Prostate gland (tissue), 2 donors: ENCODE results near the gene FKBP7. TPM values are rescaled to one million over a fixed set of nuclear protein-coding genes. Genes with fewer than 3 reads are reported as not detected.
"Not testable (repeated sequence)": the region's sequence is repeated elsewhere in the genome, so short reads cannot be mapped to it uniquely, and the experiment has no call there.

Source experiments
- DNase-seq: peaks from one replicate; pipeline ENCODE4 v3.0.0-alpha.2; 2019; ENCODE audit warnings: low spot score
- H3K27ac ChIP-seq, 2 donors: fragments of 200-600 bp; sonication (generic); 2 replicates each; pipeline ENCODE4 v1.5.1; 2017 to 2019
- H3K27me3 ChIP-seq: fragments of 200-600 bp; sonication (generic); replicated peaks from 2 replicates; pipeline ENCODE4 v1.5.1; 2019; ENCODE audit not compliant: insufficient read depth
- H3K36me3 ChIP-seq, 2 donors: fragments of 200-600 bp; sonication (generic); 1 replicate in 1 of 2; 2 replicates in 1 of 2; pipeline versions ENCODE4 v1.5.1 to v1.8.1; 2017 to 2019
- H3K4me1 ChIP-seq: fragments of 200-600 bp; sonication (generic); replicated peaks from 2 replicates; pipeline ENCODE4 v1.5.1; 2019
- H3K4me3 ChIP-seq, 2 donors: fragments of 200-600 bp; sonication (generic); 2 replicates each; pipeline ENCODE4 v1.5.1; 2017 to 2019
- H3K9me3 ChIP-seq: fragments of 200-600 bp; sonication (generic); 2 replicates; pipeline ENCODE4 v1.5.1; 2017
- CTCF ChIP-seq, 4 experiments: fragments of 200-600 bp in 2 of 4; fragments of 450-650 bp in 2 of 4; sonication (generic) in 2 of 4; IDR thresholded peaks; 1 replicate in 3 of 4; 2 replicates in 1 of 4; pipeline ENCODE4 v1.5.1; 2016 to 2019; ENCODE audit warnings: antibody characterized with exemption in 4 of 4, mild to moderate bottlenecking in 2 of 4, moderate library complexity in 2 of 4
- POLR2A ChIP-seq: fragments of 450-650 bp; IDR thresholded peaks from one replicate; pipeline ENCODE4 v1.6.1; 2016; ENCODE audit warnings: antibody characterized with exemption, mild to moderate bottlenecking
- POLR2AphosphoS5 ChIP-seq: sonication (generic); formaldehyde crosslinking; IDR thresholded peaks from one replicate; pipeline ENCODE4 v1.6.1; 2017; ENCODE audit warnings: antibody characterized with exemption
- WGBS: methylation state at CpG from one replicate; pipeline ENCODE4 v1.1.5; 2018; 5-methylcytosine and 5-hydroxymethylcytosine counted together
- intact Hi-C: fragments of 100-400 bp; cut with DNase I; formaldehyde crosslinking; loops from one replicate; pipeline ENCODE4 v1.14.2; 2022
- total RNA-seq, 2 donors: library from RNA; depleted of rRNA; stranded (reverse); fragments of >200 nt; gene quantifications; one replicate each; pipeline ENCODE4 v1.1.0, GENCODE V29; 2016

The FKBP7 gene
- total RNA-seq, 2 donors from 2014 or later = 6.0 to 12.5 TPM

- intact Hi-C loops = no loop called here
- Histone ChIP-seq H3K4me1 (no peaks in the 10 kb centered on the region), H3K27ac (no peak overlapping the region), H3K36me3 (no peaks in the 10 kb centered on the region), H3K27me3 (no peaks in the 10 kb centered on the region), H3K4me3 (no peak overlapping the region), H3K9me3 (no peaks in the 10 kb centered on the region)
- DNase-seq = no peak
- TF ChIP-seq POLR2AphosphoS5 = no peak
- no peak for TF ChIP-seq CTCF (IDR thresholded peaks at IDR 0.05)
- TF ChIP-seq POLR2A = no peak
These were observed 49.1 kb downstream of the FKBP7 start for GRCh38 chr2:178429336-178429735.

GRCh38 chr2:178428396-178428806, 50.0 kb downstream of the FKBP7 start:
- TF ChIP-seq POLR2AphosphoS5 (no peak), POLR2A (no peak), CTCF (IDR thresholded peaks at IDR 0.05) (no peak)
- H3K27ac ChIP-seq = no peak overlapping the region
- no peaks in the 10 kb centered on the region for H3K9me3 ChIP-seq
- no peak overlapping the region for H3K4me3 ChIP-seq
- no peak for DNase-seq
- WGBS = 50% methylated on average over 1 of the region's 1 CpG
- no peaks in the 10 kb centered on the region for H3K36me3 ChIP-seq
- no peaks in the 10 kb centered on the region for H3K4me1 ChIP-seq
- H3K27me3 ChIP-seq = no peaks in the 10 kb centered on the region
- intact Hi-C loops = no loop called here

- intact Hi-C loops = no loop called here
- no peak for DNase-seq
- H3K27ac ChIP-seq = no peak overlapping the region
- H3K9me3 ChIP-seq = no peaks in the 10 kb centered on the region
- 94% methylated on average over 2 of the region's 2 CpGs for WGBS
- no peaks in the 10 kb centered on the region for H3K4me1 ChIP-seq
- TF ChIP-seq POLR2A (no peak), POLR2AphosphoS5 (no peak), CTCF (IDR thresholded peaks at IDR 0.05) (no peak)
- H3K27me3 ChIP-seq = no peaks in the 10 kb centered on the region
- no peaks in the 10 kb centered on the region for H3K36me3 ChIP-seq
- no peak overlapping the region for H3K4me3 ChIP-seq
These were observed 50.9 kb downstream of the FKBP7 start for GRCh38 chr2:178427458-178427857.

- TF ChIP-seq POLR2AphosphoS5 (no peak), CTCF (IDR thresholded peaks at IDR 0.05) (no peak), POLR2A (no peak)
- no peak overlapping the region for H3K4me3 ChIP-seq
- no peaks in the 10 kb centered on the region for H3K4me1 ChIP-seq
- no peak overlapping the region for H3K27ac ChIP-seq
- intact Hi-C loops = no loop called here
- no peaks in the 10 kb centered on the region for H3K27me3 ChIP-seq
- H3K36me3 ChIP-seq = no peaks in the 10 kb centered on the region
- 96% methylated on average over 3 of the region's 3 CpGs for WGBS
- H3K9me3 ChIP-seq = no peaks in the 10 kb centered on the region
- DNase-seq = no peak
These were observed 52.0 kb downstream of the FKBP7 start for GRCh38 chr2:178426388-178426787.

- TF ChIP-seq POLR2A = no peak
- TF ChIP-seq CTCF (IDR thresholded peaks at IDR 0.05) = no peak
- TF ChIP-seq POLR2AphosphoS5 = no peak
- no peaks in the 10 kb centered on the region for H3K36me3 ChIP-seq
- H3K27ac ChIP-seq = no peak overlapping the region
- WGBS = 99% methylated on average over 4 of the region's 4 CpGs
- H3K9me3 ChIP-seq = no peaks in the 10 kb centered on the region
- no peaks in the 10 kb centered on the region for H3K27me3 ChIP-seq
- no peak overlapping the region for H3K4me3 ChIP-seq
- no peaks in the 10 kb centered on the region for H3K4me1 ChIP-seq
- DNase-seq = no peak
- intact Hi-C loops = no loop called here
These were observed 53.1 kb downstream of the FKBP7 start for GRCh38 chr2:178425255-178425827.

GRCh38 chr2:178423746-178424145, 54.7 kb downstream of the FKBP7 start:
- DNase-seq, H3K36me3 ChIP-seq, H3K27ac ChIP-seq, H3K4me1 ChIP-seq, H3K9me3 ChIP-seq, H3K27me3 ChIP-seq, intact Hi-C loops, H3K4me3 ChIP-seq: not testable (repeated sequence)
- 92% methylated on average over 5 of the region's 5 CpGs for WGBS
